Lung (tissue), 12 donors: Measurements from ENCODE around the gene ABHD8. TPM values are rescaled to one million over a fixed set of nuclear protein-coding genes. Genes with fewer than 3 reads are reported as not detected.

ENCODE experiments used
- ATAC-seq: fragments of 200-7000 bp; cut with Tn5 transposase; one replicate; pipeline ENCODE4 v1.9.1; 2020; ENCODE audit warnings: moderate number of reproducible peaks; ENCODE audit not compliant: insufficient read depth, low FRiP score
- DNase-seq, 3 donors: peaks; one replicate each; pipeline ENCODE4 v3.0.0-alpha.2; 2013 to 2017
- H3K27ac ChIP-seq, 2 donors: one replicate each; pipeline ENCODE4 v1.5.1; 2013; ENCODE audit warnings: mild to moderate bottlenecking in 2 of 2, moderate library complexity in 2 of 2, control low read depth in 1 of 2, inconsistent platforms in 1 of 2, low read depth in 1 of 2, low read length in 1 of 2
- H3K27me3 ChIP-seq, 3 donors: one replicate each; pipeline ENCODE4 v1.5.1; 2013; ENCODE audit warnings: low read length in 2 of 3; ENCODE audit not compliant: control insufficient read depth in 3 of 3, insufficient read depth in 3 of 3
- H3K36me3 ChIP-seq, 4 donors: one replicate each; pipeline ENCODE4 v1.5.1; 2013; ENCODE audit warnings: low read length in 4 of 4, mild to moderate bottlenecking in 1 of 4, moderate library complexity in 1 of 4; ENCODE audit not compliant: control insufficient read depth in 4 of 4, insufficient read depth in 4 of 4
- H3K4me1 ChIP-seq, 5 donors: one replicate each; pipeline ENCODE4 v1.5.1; 2013; ENCODE audit warnings: low read length in 5 of 5, mild to moderate bottlenecking in 2 of 5, moderate library complexity in 1 of 5; ENCODE audit not compliant: control insufficient read depth in 5 of 5, insufficient read depth in 5 of 5
- H3K4me3 ChIP-seq: one replicate; pipeline ENCODE4 v1.5.1; 2013; ENCODE audit warnings: mild to moderate bottlenecking, control low read depth, moderate library complexity
- H3K9ac ChIP-seq, 2 donors: one replicate each; pipeline ENCODE4 v1.5.1; 2013; ENCODE audit warnings: low read length in 2 of 2, control low read depth in 1 of 2; ENCODE audit not compliant: insufficient read depth in 1 of 2
- H3K9me3 ChIP-seq, 4 donors: one replicate each; pipeline ENCODE4 v1.5.1; 2013; ENCODE audit warnings: low read length in 3 of 4, mild to moderate bottlenecking in 1 of 4, moderate library complexity in 1 of 4; ENCODE audit not compliant: control insufficient read depth in 4 of 4, insufficient read depth in 3 of 4
- WGBS, 2 donors: extraction: QIAGEN DNeasy Blood & Tissue Kit; methylation state at CpG; one replicate each; pipeline ENCODE4 v1.1.7; 2013; 5-methylcytosine and 5-hydroxymethylcytosine counted together
- polyA plus RNA-seq, 2 donors: library from polyadenylated mRNA; stranded (reverse); fragments of 200-250 nt; gene quantifications; one replicate each; pipeline ENCODE4 v1.2.1, GENCODE V29; 2013
- total RNA-seq, 2 donors: library from RNA; depleted of rRNA in 1 of 2; stranded (reverse); fragments of >200 nt in 1 of 2; gene quantifications; one replicate each; pipeline ENCODE4 v1.2.1, GENCODE V29; 2014 to 2021
- TF ChIP-seq, protein P1 (sequence below): IDR thresholded peaks from 2 replicates; pipeline ENCODE4 v1.5.1; 2012; ENCODE audit warnings: mild to moderate bottlenecking; ENCODE audit errors: control extremely low read depth, extremely low read depth
- donor health status: control.
- donor health status: control.
- donor health status: Bipolar disorder and iron deficiency.
- donor health status: healthy.
- donor health status: DM: yes; HTN: yes; CAD: no.

Gene ABHD8
- total and polyA plus RNA-seq, 4 donors, result 12.8 to 23.0 (median 15.1) TPM

GRCh38 chr19:17242431-17243208, 60.6 kb downstream of the ABHD8 start:
- DNase-seq, result no peak
- ATAC-seq, result no peak
- no peaks in the 10 kb centered on the region for H3K9me3 ChIP-seq
- peaks cover 0 to 9% (median 5%) of the 10 kb centered on the region in 4 donors for H3K36me3 ChIP-seq
- peak overlapping the region; percentile 46 to 59 for H3K27ac ChIP-seq
- no peak overlapping the region for H3K9ac ChIP-seq
- TF ChIP-seq, protein P1, sequence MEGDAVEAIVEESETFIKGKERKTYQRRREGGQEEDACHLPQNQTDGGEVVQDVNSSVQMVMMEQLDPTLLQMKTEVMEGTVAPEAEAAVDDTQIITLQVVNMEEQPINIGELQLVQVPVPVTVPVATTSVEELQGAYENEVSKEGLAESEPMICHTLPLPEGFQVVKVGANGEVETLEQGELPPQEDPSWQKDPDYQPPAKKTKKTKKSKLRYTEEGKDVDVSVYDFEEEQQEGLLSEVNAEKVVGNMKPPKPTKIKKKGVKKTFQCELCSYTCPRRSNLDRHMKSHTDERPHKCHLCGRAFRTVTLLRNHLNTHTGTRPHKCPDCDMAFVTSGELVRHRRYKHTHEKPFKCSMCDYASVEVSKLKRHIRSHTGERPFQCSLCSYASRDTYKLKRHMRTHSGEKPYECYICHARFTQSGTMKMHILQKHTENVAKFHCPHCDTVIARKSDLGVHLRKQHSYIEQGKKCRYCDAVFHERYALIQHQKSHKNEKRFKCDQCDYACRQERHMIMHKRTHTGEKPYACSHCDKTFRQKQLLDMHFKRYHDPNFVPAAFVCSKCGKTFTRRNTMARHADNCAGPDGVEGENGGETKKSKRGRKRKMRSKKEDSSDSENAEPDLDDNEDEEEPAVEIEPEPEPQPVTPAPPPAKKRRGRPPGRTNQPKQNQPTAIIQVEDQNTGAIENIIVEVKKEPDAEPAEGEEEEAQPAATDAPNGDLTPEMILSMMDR, result no peak
- H3K4me3 ChIP-seq, result no peak overlapping the region
- peaks cover 0 to 21% (median 5%) of the 10 kb centered on the region in 5 donors for H3K4me1 ChIP-seq
- no peaks in the 10 kb centered on the region for H3K27me3 ChIP-seq
- WGBS, 2 donors, result 68 to 73% methylated on average over 8 of the region's 8 CpGs

Other genes starting within 250 kb of the ABHD8 start
- gene HAUS8, start 228.0 kb downstream of the ABHD8 start, total RNA-seq, result 1 to 10 TPM; 8.4 to 8.5 TPM
- 10 to 100 TPM in 1 of 2 donors, 1 to 10 TPM in 1; 6.1 to 13.8 TPM for gene HAUS8, start 228.0 kb downstream of the ABHD8 start, polyA plus RNA-seq
- 100 to 1,000 TPM in 1 of 2 donors, 10 to 100 TPM in 1; 44.3 to 121 TPM for gene MYO9B, start 227.6 kb downstream of the ABHD8 start, total RNA-seq
- gene MYO9B, start 227.6 kb downstream of the ABHD8 start, polyA plus RNA-seq, result 10 to 100 TPM; 95.2 to 99.2 TPM
- gene USE1, start 88.1 kb downstream of the ABHD8 start, total RNA-seq, result 10 to 100 TPM; 22.0 to 33.5 TPM
- gene USE1, start 88.1 kb downstream of the ABHD8 start, polyA plus RNA-seq, result 10 to 100 TPM; 36.2 to 60.1 TPM
- gene OCEL1, start 77.2 kb downstream of the ABHD8 start, total RNA-seq, result 10 to 100 TPM in 1 of 2 donors, 1 to 10 TPM in 1; 9.1 to 39.5 TPM
- gene OCEL1, start 77.2 kb downstream of the ABHD8 start, polyA plus RNA-seq, result 10 to 100 TPM; 19.4 to 31.1 TPM
- 10 to 100 TPM; 26.1 to 65.5 TPM for gene NR2F6, start 57.5 kb downstream of the ABHD8 start, total RNA-seq
- gene NR2F6, start 57.5 kb downstream of the ABHD8 start, polyA plus RNA-seq, result 10 to 100 TPM; 26.8 to 28.0 TPM
- 10 to 100 TPM; 11.8 to 12.3 TPM for gene USHBP1, start 38.7 kb downstream of the ABHD8 start, total RNA-seq
- gene USHBP1, start 38.7 kb downstream of the ABHD8 start, polyA plus RNA-seq, result 10 to 100 TPM in 1 of 2 donors, 1 to 10 TPM in 1; 6.2 to 11.4 TPM
- gene BABAM1, start 36.0 kb downstream of the ABHD8 start, total RNA-seq, result 10 to 100 TPM; 52.4 to 75.1 TPM
- 10 to 100 TPM; 61.8 to 65.1 TPM for gene BABAM1, start 36.0 kb downstream of the ABHD8 start, polyA plus RNA-seq
- gene ANKLE1, start 21.5 kb downstream of the ABHD8 start, total RNA-seq, result 1 to 10 TPM in 1 of 2 donors, under 1 TPM in 1; 0.95 to 1.6 TPM
- gene ANKLE1, start 21.5 kb downstream of the ABHD8 start, polyA plus RNA-seq, result 1 to 10 TPM in 1 of 2 donors, under 1 TPM in 1; 0.43 to 1.1 TPM
- gene MRPL34, start 2.4 kb upstream of the ABHD8 start, total RNA-seq, result 10 to 100 TPM; 22.3 to 85.7 TPM
- gene MRPL34, start 2.4 kb upstream of the ABHD8 start, polyA plus RNA-seq, result 100 to 1,000 TPM; 101 to 137 TPM
- gene DDA1, start 6.1 kb upstream of the ABHD8 start, total RNA-seq, result 10 to 100 TPM; 16.1 to 40.7 TPM
- 10 to 100 TPM; 60.2 to 66.5 TPM for gene DDA1, start 6.1 kb upstream of the ABHD8 start, polyA plus RNA-seq
- gene ANO8, start 31.4 kb upstream of the ABHD8 start, total RNA-seq, result 10 to 100 TPM in 1 of 2 donors, 1 to 10 TPM in 1; 7.1 to 22.5 TPM
- gene ANO8, start 31.4 kb upstream of the ABHD8 start, polyA plus RNA-seq, result 1 to 10 TPM; 7.1 to 8.8 TPM
- gene GTPBP3, start 34.1 kb upstream of the ABHD8 start, total RNA-seq, result 10 to 100 TPM; 22.2 to 24.1 TPM
- gene GTPBP3, start 34.1 kb upstream of the ABHD8 start, polyA plus RNA-seq, result 10 to 100 TPM; 13.3 to 14.2 TPM
- 10 to 100 TPM in 1 of 2 donors, 1 to 10 TPM in 1; 6.4 to 29.1 TPM for gene PLVAP, start 73.9 kb upstream of the ABHD8 start, total RNA-seq
- 10 to 100 TPM; 22.6 to 55.0 TPM for gene PLVAP, start 73.9 kb upstream of the ABHD8 start, polyA plus RNA-seq
- under 1 TPM in 1 of 2 donors, not detected in 1; 0.74 TPM for gene CCDC194, start 90.8 kb upstream of the ABHD8 start, total RNA-seq
- under 1 TPM; 0.13 to 0.37 TPM for gene CCDC194, start 90.8 kb upstream of the ABHD8 start, polyA plus RNA-seq
- 10 to 100 TPM; 49.8 to 71.3 TPM for gene BST2, start 102.2 kb upstream of the ABHD8 start, total RNA-seq
- 100 to 1,000 TPM in 1 of 2 donors, 10 to 100 TPM in 1; 48.2 to 179 TPM for gene BST2, start 102.2 kb upstream of the ABHD8 start, polyA plus RNA-seq
- gene MVB12A, start 116.6 kb upstream of the ABHD8 start, total RNA-seq, result 10 to 100 TPM; 28.5 to 66.9 TPM
- gene MVB12A, start 116.6 kb upstream of the ABHD8 start, polyA plus RNA-seq, result 10 to 100 TPM; 59.6 to 62.1 TPM
- gene TMEM221, start 145.2 kb upstream of the ABHD8 start, total RNA-seq, result under 1 TPM; 0.12 to 0.57 TPM
- under 1 TPM; 0.06 to 0.08 TPM for gene TMEM221, start 145.2 kb upstream of the ABHD8 start, polyA plus RNA-seq
- gene NXNL1, start 157.5 kb upstream of the ABHD8 start, total RNA-seq, result not detected
- not detected for gene NXNL1, start 157.5 kb upstream of the ABHD8 start, polyA plus RNA-seq
- gene SLC27A1, start 167.1 kb upstream of the ABHD8 start, total RNA-seq, result 10 to 100 TPM; 25.4 to 26.9 TPM
- 10 to 100 TPM; 12.2 to 15.8 TPM for gene SLC27A1, start 167.1 kb upstream of the ABHD8 start, polyA plus RNA-seq
- gene PGLS, start 208.2 kb upstream of the ABHD8 start, total RNA-seq, result 100 to 1,000 TPM in 1 of 2 donors, 10 to 100 TPM in 1; 63.2 to 109 TPM
- gene PGLS, start 208.2 kb upstream of the ABHD8 start, polyA plus RNA-seq, result 100 to 1,000 TPM; 107 to 122 TPM